Epithelial cell of esophagus (primary cell): Measurements from ENCODE around the gene IRGQ.
A peak's percentile ranks its signal among the peaks of the same experiment; 100 is the strongest.

Experiments
- DNase-seq: peaks from one replicate; pipeline ENCODE4 v3.0.0; 2010; ENCODE audit warnings: low read depth
- H3K4me3 ChIP-seq: 2 replicates; pipeline ENCODE4 v1.5.1; 2011; ENCODE audit warnings: mild to moderate bottlenecking, low read length, control low read depth
- TF ChIP-seq, protein P1 (sequence below): IDR thresholded peaks from 2 replicates; pipeline ENCODE4 v1.5.1; 2011; ENCODE audit warnings: low read depth, mild to moderate bottlenecking, low read length, control low read depth, inconsistent platforms; ENCODE audit not compliant: insufficient read depth; ENCODE audit errors: missing control alignments

The IRGQ gene

DNA sequence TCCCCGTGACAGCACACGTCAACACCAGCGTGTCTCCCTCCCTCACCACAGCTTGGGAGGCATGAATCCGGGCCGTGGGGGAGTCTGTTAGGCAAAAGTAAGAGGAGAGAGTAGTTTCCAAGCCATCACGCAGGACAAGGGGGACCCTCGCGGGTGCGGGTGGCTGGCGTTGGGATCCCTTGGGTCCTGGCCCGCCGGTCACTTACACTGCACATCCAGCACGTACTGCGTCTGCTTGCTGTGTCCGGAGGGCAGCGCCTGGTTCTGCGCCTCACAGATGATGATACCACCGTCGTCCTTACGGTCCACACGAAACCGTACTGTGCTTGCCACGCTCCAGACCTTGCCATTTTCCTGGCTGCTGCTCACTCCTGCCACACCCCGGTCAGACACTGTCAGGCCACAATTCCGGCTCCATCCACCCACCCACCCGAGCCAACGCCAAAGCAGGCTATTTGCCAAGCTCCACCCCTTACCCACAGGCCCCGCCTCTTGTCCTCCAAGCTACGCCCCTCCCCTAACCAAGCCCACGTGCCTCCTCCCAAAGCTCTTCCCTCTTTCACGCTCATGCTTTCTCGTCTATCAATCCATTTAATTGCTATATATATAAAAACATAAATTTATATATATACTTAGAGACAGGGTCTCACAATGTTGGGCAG is 30.1 kb upstream of the IRGQ start:
- TF ChIP-seq, protein P1, sequence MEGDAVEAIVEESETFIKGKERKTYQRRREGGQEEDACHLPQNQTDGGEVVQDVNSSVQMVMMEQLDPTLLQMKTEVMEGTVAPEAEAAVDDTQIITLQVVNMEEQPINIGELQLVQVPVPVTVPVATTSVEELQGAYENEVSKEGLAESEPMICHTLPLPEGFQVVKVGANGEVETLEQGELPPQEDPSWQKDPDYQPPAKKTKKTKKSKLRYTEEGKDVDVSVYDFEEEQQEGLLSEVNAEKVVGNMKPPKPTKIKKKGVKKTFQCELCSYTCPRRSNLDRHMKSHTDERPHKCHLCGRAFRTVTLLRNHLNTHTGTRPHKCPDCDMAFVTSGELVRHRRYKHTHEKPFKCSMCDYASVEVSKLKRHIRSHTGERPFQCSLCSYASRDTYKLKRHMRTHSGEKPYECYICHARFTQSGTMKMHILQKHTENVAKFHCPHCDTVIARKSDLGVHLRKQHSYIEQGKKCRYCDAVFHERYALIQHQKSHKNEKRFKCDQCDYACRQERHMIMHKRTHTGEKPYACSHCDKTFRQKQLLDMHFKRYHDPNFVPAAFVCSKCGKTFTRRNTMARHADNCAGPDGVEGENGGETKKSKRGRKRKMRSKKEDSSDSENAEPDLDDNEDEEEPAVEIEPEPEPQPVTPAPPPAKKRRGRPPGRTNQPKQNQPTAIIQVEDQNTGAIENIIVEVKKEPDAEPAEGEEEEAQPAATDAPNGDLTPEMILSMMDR = no peak
- DNase-seq = peak; percentile 27
- no peak overlapping the region for H3K4me3 ChIP-seq

DNA sequence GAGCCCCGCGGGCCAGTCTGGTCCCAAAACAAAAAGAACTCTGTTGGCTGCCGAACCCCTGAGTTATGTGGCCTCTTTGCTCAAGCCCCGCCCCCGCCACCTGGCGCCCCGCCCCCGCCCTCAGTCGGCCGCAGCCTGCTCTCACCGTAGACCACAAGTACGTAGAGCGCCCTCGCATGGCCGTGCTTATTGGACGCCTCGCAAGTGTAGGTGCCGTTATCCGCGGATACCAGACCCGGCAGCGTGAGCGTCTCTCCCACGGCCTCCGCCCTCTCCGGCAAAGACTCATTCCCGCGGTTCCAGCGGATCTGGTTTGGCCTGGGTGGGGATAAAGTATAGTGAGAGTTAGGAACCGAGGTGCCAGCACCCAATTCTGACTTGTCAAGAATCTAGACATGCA is 29.0 kb upstream of the IRGQ start:
- TF ChIP-seq, protein P1 = peak; percentile 39
- H3K4me3 ChIP-seq = no peak overlapping the region
- DNase-seq = peak; percentile 71

DNA sequence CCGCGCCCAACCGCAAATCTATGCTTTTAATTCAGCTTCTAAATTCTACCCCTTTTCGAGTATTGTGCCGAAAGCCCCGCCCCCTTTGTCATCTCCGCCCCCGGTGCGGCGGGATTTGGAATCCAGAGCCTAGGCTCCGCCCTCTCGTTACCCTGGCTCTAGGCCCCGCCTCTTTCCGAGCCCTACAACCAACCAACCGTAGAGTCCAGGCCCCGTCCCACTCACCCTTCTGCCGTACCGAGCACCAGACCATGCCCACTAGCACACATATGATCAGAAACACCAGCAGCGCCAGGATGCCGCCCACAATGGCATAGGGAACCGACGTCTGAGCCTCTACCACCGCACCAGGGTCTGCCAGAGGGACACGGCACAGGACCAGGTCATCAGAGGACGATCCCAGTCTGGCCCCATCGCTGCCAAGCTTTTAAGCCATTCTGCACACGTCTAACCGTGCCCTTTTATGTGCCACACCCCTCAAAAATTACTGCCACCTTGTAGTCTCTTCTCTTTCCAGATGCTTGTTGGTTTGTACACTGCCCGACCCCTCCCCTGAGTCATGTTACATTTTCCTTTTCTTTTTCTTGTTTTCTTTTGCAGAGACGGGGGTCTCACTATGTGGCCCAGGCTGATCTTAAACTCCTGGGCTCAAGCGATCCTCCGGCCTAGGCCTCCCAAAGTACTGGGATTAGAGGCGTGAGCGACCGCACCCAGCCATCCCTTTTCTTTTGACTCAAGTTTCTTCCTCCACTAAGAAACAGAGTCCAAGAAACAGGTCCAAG is 28.1 kb upstream of the IRGQ start:
- no peak for DNase-seq
- H3K4me3 ChIP-seq = no peak overlapping the region
- TF ChIP-seq, protein P1 = no peak

DNA sequence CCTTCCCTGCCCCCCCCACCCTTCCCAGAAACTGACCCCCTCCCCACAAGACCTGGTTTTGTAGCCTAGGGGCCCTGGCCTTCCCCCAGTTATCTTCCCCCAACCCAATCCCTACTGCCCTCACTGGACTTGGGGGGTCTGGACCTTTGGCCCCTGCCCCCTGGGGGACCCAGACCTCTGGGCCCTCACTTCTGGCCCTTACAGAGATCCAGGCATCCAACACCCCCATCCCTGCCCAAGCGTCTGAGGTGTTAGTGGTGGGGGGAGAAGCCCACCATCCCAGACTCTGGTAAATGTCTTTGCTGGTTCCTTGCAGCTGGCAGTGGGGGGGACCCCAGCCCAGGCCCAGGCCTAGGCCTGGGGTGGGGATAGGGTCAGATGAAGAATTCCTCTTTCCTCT is 27.0 kb upstream of the IRGQ start:
- DNase-seq = no peak
- no peak overlapping the region for H3K4me3 ChIP-seq
- TF ChIP-seq, protein P1 = no peak

DNA sequence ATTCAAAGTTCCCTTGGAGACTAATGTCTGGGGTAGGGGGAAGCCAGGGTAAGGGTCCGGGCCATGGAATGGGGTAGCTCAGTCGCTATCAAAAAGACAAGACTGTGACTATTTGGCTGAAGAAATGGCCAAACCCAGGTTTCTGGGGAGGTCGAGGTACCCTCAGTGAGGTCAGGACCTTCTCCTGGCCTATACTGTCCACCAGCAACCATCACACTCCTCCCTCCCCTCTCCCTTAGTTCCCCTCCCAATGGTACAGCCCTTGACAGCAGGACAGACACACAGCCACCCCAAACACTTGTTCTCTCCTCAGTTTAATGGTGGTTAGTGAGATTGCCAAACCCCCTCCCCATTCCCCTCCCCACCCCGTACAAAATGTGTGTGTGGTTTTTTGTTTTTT is 26.1 kb upstream of the IRGQ start:
- DNase-seq = no peak
- TF ChIP-seq, protein P1 = no peak
- H3K4me3 ChIP-seq = no peak overlapping the region

DNA sequence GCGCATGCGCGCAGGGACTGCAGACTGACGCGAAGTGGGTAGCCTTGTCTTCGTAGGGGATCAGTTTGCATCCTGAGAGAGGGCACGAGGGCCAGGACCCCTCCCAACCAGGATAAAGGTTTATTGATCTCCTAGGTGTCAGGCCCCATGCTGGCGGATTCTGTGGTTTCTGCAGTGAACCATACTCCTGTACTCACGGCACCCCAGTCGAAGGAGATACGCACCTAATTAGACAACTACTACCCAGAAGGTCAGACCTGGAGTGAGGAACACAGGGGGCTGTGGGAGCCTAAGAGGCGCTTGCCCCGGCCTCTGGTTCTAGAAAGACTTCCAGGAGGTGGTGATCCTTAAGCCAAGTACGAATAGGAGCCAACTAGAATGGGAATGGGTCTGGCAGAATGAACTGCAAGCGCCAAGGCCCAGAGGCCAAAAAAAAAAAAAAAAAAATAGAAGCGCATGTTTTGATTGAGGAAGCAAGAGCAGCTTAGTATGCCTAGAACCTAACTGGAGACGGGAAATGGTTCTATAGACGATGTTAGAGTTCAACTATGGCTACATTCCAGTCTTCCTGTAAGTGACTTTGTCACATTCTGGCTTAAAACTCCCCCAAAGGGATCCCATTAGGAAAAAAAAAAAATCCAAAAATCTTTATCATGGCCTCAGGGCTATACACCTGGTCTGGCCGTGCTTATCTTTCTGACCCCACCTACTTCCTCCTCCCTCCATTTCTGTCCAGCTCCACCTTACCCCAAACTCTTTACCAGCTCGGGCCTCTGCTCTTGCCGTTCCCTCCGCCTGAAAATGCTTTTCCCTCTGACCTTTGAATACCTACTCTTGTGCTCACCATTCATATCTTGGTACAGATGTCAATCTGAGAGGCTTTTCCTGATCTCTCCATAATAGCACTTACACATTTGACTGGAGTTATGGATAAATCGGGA is 24.4 kb upstream of the IRGQ start:
- H3K4me3 ChIP-seq = peak overlapping the region; percentile 75
- DNase-seq = no peak
- TF ChIP-seq, protein P1 = no peak
